Activated B cell treated with CpG ODN at 0.5 μM for 24 hours (primary cell): ENCODE measurements around the gene COPS4. TPM values are rescaled to one million over a fixed set of nuclear protein-coding genes. Genes with fewer than 3 reads are reported as not detected.
"Not testable (repeated sequence)": the region's sequence is repeated elsewhere in the genome, so short reads cannot be mapped to it uniquely, and the experiment has no call there.

Experiments used
- ATAC-seq: fragments of 200-7000 bp; cut with Tn5 transposase; one replicate; pipeline ENCODE4 v1.10.0; 2021; ENCODE audit warnings: low read depth, mild to moderate bottlenecking, moderate library complexity
- CTCF ChIA-PET: fragments of 350-600 bp; sonication (Branson Sonifier 250); formaldehyde crosslinking; loops from one replicate; lab custom pipeline; 2021; ENCODE audit warnings: antibody characterized with exemption; lab: Charles Lee
- POLR2A ChIA-PET: fragments of 350-600 bp; sonication (Branson Sonifier 250); formaldehyde crosslinking; loops from one replicate; lab custom pipeline; 2021; ENCODE audit warnings: antibody characterized with exemption; lab: Charles Lee
- DNase-seq: peaks from one replicate; pipeline ENCODE4 v3.0.0; 2022
- H3K27ac Mint-ChIP-seq: one replicate; pipeline ENCODE4 v1.8.0; 2020; ENCODE audit warnings: mixed read lengths
- H3K27me3 Mint-ChIP-seq: one replicate; pipeline ENCODE4 v1.8.0; 2021; ENCODE audit warnings: mixed read lengths
- H3K36me3 Mint-ChIP-seq: one replicate; pipeline ENCODE4 v1.8.0; 2021; ENCODE audit warnings: low read depth, mixed read lengths
- H3K4me1 Mint-ChIP-seq: one replicate; pipeline ENCODE4 v1.8.0; 2021; ENCODE audit warnings: mixed read lengths
- H3K4me3 Mint-ChIP-seq: one replicate; pipeline ENCODE4 v1.8.0; 2020; ENCODE audit warnings: mild to moderate bottlenecking, mixed read lengths
- H3K9me3 Mint-ChIP-seq: one replicate; pipeline ENCODE4 v1.8.0; 2020; ENCODE audit warnings: mixed read lengths
- CTCF ChIP-seq: fragments of 200-600 bp; IDR thresholded peaks from one replicate; pipeline ENCODE4 v1.8.0; 2022; ENCODE audit warnings: antibody characterized with exemption, mild to moderate bottlenecking
- intact Hi-C: fragments of 100-400 bp; cut with micrococcal nuclease; formaldehyde crosslinking; loops from one replicate; pipeline ENCODE4 v1.15.1; 2024
- total RNA-seq: library from RNA; stranded (reverse); gene quantifications from 2 replicates; pipeline ENCODE4 v1.2.3, GENCODE V29; 2022

The COPS4 gene
- total RNA-seq, 1 donor from 2014 or later, result 36.7 TPM

- Mint-ChIP-seq H3K4me1 (peaks cover 44% of the 10 kb centered on the region), H3K27me3 (no peaks in the 10 kb centered on the region), H3K4me3 (peak overlapping the region; percentile 94), H3K36me3 (peaks cover 5% of the 10 kb centered on the region), H3K27ac (peak overlapping the region; percentile 92), H3K9me3 (no peaks in the 10 kb centered on the region)
- DNase-seq (no peak), ATAC-seq (no peak)
- ChIA-PET POLR2A (interaction anchor here (0.6 to 4.4 kb wide), 10 partner anchors 19 to 1495 kb away, joined by 3 to 63 read pairs (median 6); partner anchors contain the start of genes COPS4, COQ2, HELQ and HNRNPD), CTCF (interaction anchor here (1.1 to 1.4 kb wide), 2 partner anchors 21 to 271 kb away, joined by 4 to 6 read pairs; partner anchors contain the start of genes COPS4 and COQ2)
- intact Hi-C loops, result loop anchor here (1.0 to 5.0 kb wide), 9 partner anchors 21 to 584 kb away; partner anchors contain the start of genes COQ2, HELQ, SEC31A and THAP9
- TF ChIP-seq CTCF, result no peak
These were observed 21.5 kb upstream of the COPS4 start for GRCh38 chr4:83013420-83013867.

- peaks cover 44% of the 10 kb centered on the region for H3K4me1 Mint-ChIP-seq
- no peak for DNase-seq
- H3K4me3 Mint-ChIP-seq, result peak overlapping the region; percentile 94
- peak overlapping the region; percentile 92 for H3K27ac Mint-ChIP-seq
- H3K9me3 Mint-ChIP-seq, result no peaks in the 10 kb centered on the region
- H3K27me3 Mint-ChIP-seq, result no peaks in the 10 kb centered on the region
- CTCF ChIA-PET, result no interaction called here
- POLR2A ChIA-PET, result interaction anchor here (1.2 to 4.4 kb wide), 5 partner anchors 19 to 640 kb away, joined by 6 to 63 read pairs (median 6); partner anchors contain the start of genes COPS4, HNRNPD and HNRNPDL
- no peak for TF ChIP-seq CTCF
- peaks cover 5% of the 10 kb centered on the region for H3K36me3 Mint-ChIP-seq
- intact Hi-C loops, result loop anchor here (1.0 to 5.0 kb wide), 9 partner anchors 20 to 585 kb away; partner anchors contain the start of genes COQ2, HELQ, SEC31A and THAP9
- no peak for ATAC-seq
These were observed 21.1 kb upstream of the COPS4 start for GRCh38 chr4:83013902-83014301.

GRCh38 chr4:83019794-83020494, 15.0 kb upstream of the COPS4 start:
- intact Hi-C loops, result no loop called here
- DNase-seq (no peak), ATAC-seq (no peak)
- H3K9me3 Mint-ChIP-seq, result peaks cover 2% of the 10 kb centered on the region
- TF ChIP-seq CTCF, result no peak
- no peak overlapping the region for H3K27ac Mint-ChIP-seq
- H3K36me3 Mint-ChIP-seq, result no peaks in the 10 kb centered on the region
- H3K4me1 Mint-ChIP-seq, result no peaks in the 10 kb centered on the region
- H3K27me3 Mint-ChIP-seq, result no peaks in the 10 kb centered on the region
- no peak overlapping the region for H3K4me3 Mint-ChIP-seq
- ChIA-PET CTCF (no interaction called here), POLR2A (no interaction called here)

GRCh38 chr4:83022724-83023450, 12.1 kb upstream of the COPS4 start:
- no peak overlapping the region for H3K4me3 Mint-ChIP-seq
- H3K9me3 Mint-ChIP-seq, result peaks cover 3% of the 10 kb centered on the region
- ChIA-PET POLR2A (no interaction called here), CTCF (no interaction called here)
- H3K27ac Mint-ChIP-seq, result no peak overlapping the region
- DNase-seq (no peak), ATAC-seq (no peak)
- no peaks in the 10 kb centered on the region for H3K36me3 Mint-ChIP-seq
- TF ChIP-seq CTCF, result no peak
- H3K27me3 Mint-ChIP-seq, result no peaks in the 10 kb centered on the region
- H3K4me1 Mint-ChIP-seq, result peaks cover 11% of the 10 kb centered on the region
- intact Hi-C loops, result no loop called here

GRCh38 chr4:83023599-83023998, 11.4 kb upstream of the COPS4 start:
- H3K27me3 Mint-ChIP-seq, ATAC-seq, intact Hi-C loops, H3K4me3 Mint-ChIP-seq, H3K36me3 Mint-ChIP-seq, CTCF ChIA-PET, H3K9me3 Mint-ChIP-seq, H3K27ac Mint-ChIP-seq, DNase-seq: not testable (repeated sequence)
- peaks cover 11% of the 10 kb centered on the region for H3K4me1 Mint-ChIP-seq
- POLR2A ChIA-PET, result interaction anchor here (0.5 kb wide), 1 partner anchor 12 kb away, joined by 5 read pairs; no protein-coding TSS in a partner anchor
